ENCODE measurements around the gene ZNF679.
A peak's percentile ranks its signal among the peaks of the same experiment; 100 is the strongest.
"Not testable (repeated sequence)": the region's sequence is repeated elsewhere in the genome, so short reads cannot be mapped to it uniquely, and the experiment has no call there.

ZNF679 gene

GRCh38 chr7:64310426-64310825 is 82.2 kb downstream of the ZNF679 start:
- no peak for DNase-seq (ENCODE audit: low spot score)

- no peak for DNase-seq (ENCODE audit: low spot score)
Measured at GRCh38 chr7:64312826-64313225, 84.6 kb downstream of the ZNF679 start.

- DNase-seq (ENCODE audit: low spot score) = peak; percentile 96
Measured at GRCh38 chr7:64313740-64314491, 85.6 kb downstream of the ZNF679 start, which contains the start of gene ZNF736. TSS of gene ZNF736 (plus strand) at chr7:64313961. CDS start at chr7:64314151, 190 bp downstream.

GRCh38 chr7:64314566-64314965 is 86.3 kb downstream of the ZNF679 start:
- no peak for DNase-seq (ENCODE audit: low spot score)

GRCh38 chr7:64316031-64316742 is 87.9 kb downstream of the ZNF679 start:
- not testable (repeated sequence) for DNase-seq (ENCODE audit: low spot score)
